Tibial artery (tissue), 4 donors: ENCODE data around the gene ATP8B3.

ENCODE experiments used
- DNase-seq, 2 donors: peaks; one replicate each; pipeline ENCODE4 v3.0.0-alpha.2; 2019
- H3K27ac ChIP-seq, 2 donors: fragments of 200-600 bp; sonication (generic) in 1 of 2; 1 replicate in 1 of 2; 2 replicates in 1 of 2; pipeline ENCODE4 v1.5.1; 2018 to 2019; ENCODE audit warnings: mild to moderate bottlenecking in 1 of 2
- H3K27me3 ChIP-seq, 2 donors: fragments of 200-600 bp; sonication (generic) in 1 of 2; one replicate each; pipeline versions ENCODE4 v1.5.1 to v1.6.0; 2016 to 2019
- H3K36me3 ChIP-seq, 3 donors: fragments of 200-600 bp; sonication (generic) in 2 of 3; one replicate each; pipeline ENCODE4 v1.5.1; 2016 to 2019; ENCODE audit warnings: mild to moderate bottlenecking in 2 of 3
- H3K4me1 ChIP-seq, 4 donors: fragments of 200-600 bp; sonication (generic) in 2 of 4; 1 replicate in 3 of 4; 2 replicates in 1 of 4; pipeline ENCODE4 v1.5.1; 2016 to 2019
- H3K4me3 ChIP-seq, 2 donors: fragments of 200-600 bp; sonication (generic) in 1 of 2; 1 replicate in 1 of 2; 2 replicates in 1 of 2; pipeline ENCODE4 v1.5.1; 2018 to 2019; ENCODE audit warnings: mild to moderate bottlenecking in 2 of 2
- H3K9me3 ChIP-seq, 3 donors: fragments of 200-600 bp; sonication (generic) in 1 of 3; one replicate each; pipeline ENCODE4 v1.5.1; 2016 to 2019
- intact Hi-C: fragments of 100-400 bp; cut with DNase I; formaldehyde crosslinking; loops from one replicate; pipeline ENCODE4 v1.15.0; 2023; ENCODE audit warnings: low total_unique reads
- TF ChIP-seq, protein P1 (sequence below), 2 experiments: fragments of 200-600 bp in 1 of 2; fragments of 450-650 bp in 1 of 2; IDR thresholded peaks; one replicate each; pipeline ENCODE4 v1.5.1; 2017 to 2019; ENCODE audit warnings: antibody characterized with exemption in 2 of 2, mild to moderate bottlenecking in 1 of 2, moderate library complexity in 1 of 2

Gene ATP8B3

DNA sequence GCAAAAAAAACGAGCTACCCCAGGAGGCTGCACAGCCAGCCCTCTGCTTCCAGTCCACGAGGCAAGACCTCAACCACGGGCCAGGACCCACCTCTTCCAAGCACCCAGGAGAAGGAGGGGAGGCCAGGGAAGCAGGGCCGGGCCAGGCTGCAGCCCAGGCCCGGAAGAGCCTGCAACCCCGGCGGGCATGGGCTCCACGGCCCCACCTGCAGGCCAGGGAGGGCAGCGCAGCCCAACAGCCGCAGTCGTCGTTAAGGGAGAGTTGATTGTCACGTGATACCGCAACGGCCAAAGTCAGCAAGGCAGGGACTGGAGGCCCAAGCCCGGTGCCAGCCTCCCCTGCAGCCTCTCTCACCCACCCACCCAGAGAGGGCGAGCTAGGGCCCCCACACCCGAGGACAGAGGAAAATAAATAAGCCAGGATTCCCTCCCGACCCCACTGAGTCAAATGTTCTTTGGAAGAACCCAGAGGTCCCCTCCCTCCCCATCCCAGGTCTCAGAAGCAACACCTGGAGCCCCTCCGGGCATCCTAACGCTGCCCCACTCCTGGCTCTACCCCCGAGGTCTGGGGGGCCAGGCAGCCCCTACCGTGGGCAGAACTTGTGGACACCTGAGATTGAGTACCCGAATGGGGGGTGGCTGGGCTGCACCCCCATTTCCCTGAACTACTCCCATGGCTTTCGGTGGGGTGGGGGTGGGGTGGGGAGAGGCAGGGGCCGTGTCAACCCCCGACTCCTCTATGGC, 41.4 kb upstream of the ATP8B3 start:
- TF ChIP-seq, protein P1, sequence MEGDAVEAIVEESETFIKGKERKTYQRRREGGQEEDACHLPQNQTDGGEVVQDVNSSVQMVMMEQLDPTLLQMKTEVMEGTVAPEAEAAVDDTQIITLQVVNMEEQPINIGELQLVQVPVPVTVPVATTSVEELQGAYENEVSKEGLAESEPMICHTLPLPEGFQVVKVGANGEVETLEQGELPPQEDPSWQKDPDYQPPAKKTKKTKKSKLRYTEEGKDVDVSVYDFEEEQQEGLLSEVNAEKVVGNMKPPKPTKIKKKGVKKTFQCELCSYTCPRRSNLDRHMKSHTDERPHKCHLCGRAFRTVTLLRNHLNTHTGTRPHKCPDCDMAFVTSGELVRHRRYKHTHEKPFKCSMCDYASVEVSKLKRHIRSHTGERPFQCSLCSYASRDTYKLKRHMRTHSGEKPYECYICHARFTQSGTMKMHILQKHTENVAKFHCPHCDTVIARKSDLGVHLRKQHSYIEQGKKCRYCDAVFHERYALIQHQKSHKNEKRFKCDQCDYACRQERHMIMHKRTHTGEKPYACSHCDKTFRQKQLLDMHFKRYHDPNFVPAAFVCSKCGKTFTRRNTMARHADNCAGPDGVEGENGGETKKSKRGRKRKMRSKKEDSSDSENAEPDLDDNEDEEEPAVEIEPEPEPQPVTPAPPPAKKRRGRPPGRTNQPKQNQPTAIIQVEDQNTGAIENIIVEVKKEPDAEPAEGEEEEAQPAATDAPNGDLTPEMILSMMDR (IDR thresholded peaks at IDR 0.05), result peak; percentile 68 to 83
- peaks cover 0 to 7% (median 0%) of the 10 kb centered on the region in 3 donors for H3K36me3 ChIP-seq
- intact Hi-C loops, result no loop called here
- H3K4me1 ChIP-seq, result peaks cover 0 to 61% (median 29%) of the 10 kb centered on the region in 4 donors
- peaks cover 0 to 3% of the 10 kb centered on the region in 2 donors for H3K27me3 ChIP-seq
- peak; percentile 70 to 88 for DNase-seq
- no peaks in the 10 kb centered on the region for H3K9me3 ChIP-seq
- no peak overlapping the region for H3K27ac ChIP-seq
- no peak overlapping the region for H3K4me3 ChIP-seq

DNA sequence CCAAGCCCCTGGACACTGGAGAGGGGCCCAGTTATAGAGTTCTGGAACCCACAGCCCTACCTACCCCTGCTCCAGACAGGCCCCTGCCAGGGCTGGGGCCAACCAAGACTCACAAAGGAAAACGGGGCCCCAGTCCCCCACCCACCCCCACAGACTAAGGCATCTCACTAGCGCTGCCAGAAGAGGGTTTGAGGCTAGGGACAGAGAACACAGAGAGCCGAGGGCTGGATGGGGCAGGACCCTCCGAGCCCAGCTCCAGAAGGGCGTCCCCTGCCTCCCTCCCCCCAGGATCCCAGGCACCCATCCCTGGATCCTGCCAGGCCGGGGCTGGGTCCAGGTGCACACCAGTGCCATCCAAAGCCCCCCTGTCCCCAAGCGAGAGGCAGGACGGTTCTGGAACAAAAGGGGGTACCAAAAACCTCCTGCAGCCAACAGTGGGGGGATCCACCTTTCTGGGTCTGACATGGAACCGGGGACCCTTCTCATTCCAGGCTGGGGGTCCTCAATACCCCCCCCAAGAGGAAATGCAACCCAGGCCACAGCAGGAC, 40.6 kb upstream of the ATP8B3 start:
- DNase-seq, result no peak
- no peaks in the 10 kb centered on the region for H3K9me3 ChIP-seq
- TF ChIP-seq, protein P1 (IDR thresholded peaks at IDR 0.05), result no peak
- H3K4me3 ChIP-seq, result no peak overlapping the region
- intact Hi-C loops, result no loop called here
- peaks cover 0 to 54% (median 25%) of the 10 kb centered on the region in 4 donors for H3K4me1 ChIP-seq
- peaks cover 0 to 7% (median 0%) of the 10 kb centered on the region in 3 donors for H3K36me3 ChIP-seq
- peaks cover 0 to 3% of the 10 kb centered on the region in 2 donors for H3K27me3 ChIP-seq
- no peak overlapping the region for H3K27ac ChIP-seq

DNA sequence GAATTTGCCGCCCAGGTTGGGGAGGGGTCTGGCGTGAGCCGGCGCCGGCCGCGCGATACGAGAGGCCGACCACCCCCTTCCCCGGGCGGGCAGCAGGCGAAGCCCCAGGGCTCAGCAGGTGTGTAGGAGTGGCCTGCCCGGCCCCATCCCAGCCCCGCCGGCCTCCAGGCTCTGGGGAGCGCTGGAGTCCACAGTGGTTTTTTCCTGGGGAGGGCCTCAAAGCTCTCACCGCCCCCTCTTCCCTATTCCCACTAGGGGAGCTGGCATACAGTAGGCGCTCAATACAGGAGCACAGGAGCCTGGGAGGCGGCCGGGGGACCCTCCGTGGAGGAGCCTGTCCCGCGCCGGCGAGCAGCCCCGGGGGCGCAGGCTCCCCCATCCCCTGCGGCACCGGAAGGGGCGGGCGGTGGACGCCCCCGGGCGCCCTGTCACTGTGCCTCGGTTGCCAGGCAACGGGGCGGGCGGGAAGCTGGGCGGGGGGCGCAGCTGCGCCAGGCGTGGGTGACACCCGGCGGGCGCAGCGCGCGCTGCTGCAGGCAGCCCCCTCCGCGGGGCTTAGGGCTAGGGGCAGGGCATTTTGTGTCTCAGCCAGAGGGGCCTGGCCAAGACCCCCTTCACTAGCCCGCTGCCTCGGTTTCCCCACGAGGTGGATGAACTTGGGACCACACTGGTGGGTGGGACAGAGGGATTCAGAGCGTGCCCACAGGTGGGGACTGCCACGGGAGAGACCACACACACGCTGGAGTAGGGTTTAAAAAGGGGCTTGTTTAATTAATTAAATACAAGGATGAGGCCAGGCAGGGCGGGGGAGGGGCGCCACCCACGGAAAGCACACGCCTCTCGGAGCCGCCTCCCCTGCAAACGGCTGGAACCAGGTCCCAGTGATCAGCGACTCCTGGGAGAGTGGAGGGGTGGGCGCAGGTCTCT, 39.8 kb upstream of the ATP8B3 start:
- Histone ChIP-seq H3K36me3 (peaks cover 0 to 7% (median 0%) of the 10 kb centered on the region in 3 donors), H3K4me1 (peaks cover 0 to 54% (median 25%) of the 10 kb centered on the region in 4 donors), H3K27me3 (peaks cover 0 to 3% of the 10 kb centered on the region in 2 donors), H3K27ac (no peak overlapping the region), H3K9me3 (no peaks in the 10 kb centered on the region), H3K4me3 (no peak overlapping the region)
- TF ChIP-seq, protein P1 (IDR thresholded peaks at IDR 0.05), result no peak
- no peak for DNase-seq
- intact Hi-C loops, result no loop called here

DNA sequence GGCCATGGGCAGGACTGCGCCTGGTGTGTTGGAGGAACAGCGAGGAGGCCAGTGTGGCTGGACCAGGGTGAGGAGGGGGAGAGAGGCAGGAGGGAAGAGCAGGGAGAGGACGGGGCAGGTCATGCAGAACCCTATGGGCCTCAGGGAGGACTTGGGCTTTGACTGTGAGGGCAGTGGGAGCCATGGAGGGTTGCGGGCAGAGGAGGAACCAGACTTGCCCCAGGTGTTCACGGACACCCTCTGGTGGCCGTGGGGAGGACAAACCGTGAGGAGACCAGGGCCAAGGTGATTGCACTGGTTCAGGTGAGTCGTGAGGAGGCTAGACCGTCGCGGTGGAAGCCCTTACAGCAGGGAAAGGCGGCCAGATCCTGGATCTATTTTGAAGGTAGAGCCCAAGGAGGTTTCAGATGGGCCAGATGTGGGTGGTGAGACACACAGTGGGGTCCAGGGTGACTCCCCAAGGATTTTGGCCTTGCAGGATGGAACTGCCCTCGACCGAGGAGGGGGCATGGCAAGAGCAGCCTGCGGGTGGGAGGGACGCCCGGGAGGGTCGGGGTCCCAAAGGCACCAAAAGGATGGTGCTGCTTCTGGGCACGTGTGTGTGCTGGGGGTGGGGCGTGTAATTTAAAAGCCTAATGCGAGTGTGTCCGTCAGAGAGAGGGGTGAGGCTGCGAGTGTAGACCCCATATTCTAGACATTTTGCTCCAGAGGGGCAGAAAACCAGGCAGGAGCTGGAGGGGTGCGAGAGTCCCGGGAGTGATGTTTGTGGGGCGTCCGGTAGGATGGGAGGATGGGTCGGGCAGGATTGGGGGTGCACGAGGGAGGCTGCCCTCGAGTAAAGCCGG, 39.0 kb upstream of the ATP8B3 start:
- peaks cover 0 to 54% (median 27%) of the 10 kb centered on the region in 4 donors for H3K4me1 ChIP-seq

More for the DNA sequence above, 39.0 kb upstream of the ATP8B3 start:
- no peak for DNase-seq
- H3K36me3 ChIP-seq, result peaks cover 0 to 7% (median 0%) of the 10 kb centered on the region in 3 donors
- TF ChIP-seq, protein P1 (IDR thresholded peaks at IDR 0.05), result no peak
- H3K27ac ChIP-seq, result no peak overlapping the region
- no peak overlapping the region for H3K4me3 ChIP-seq
- H3K9me3 ChIP-seq, result no peaks in the 10 kb centered on the region
- peaks cover 0 to 3% of the 10 kb centered on the region in 2 donors for H3K27me3 ChIP-seq
- intact Hi-C loops, result no loop called here
